ENCODE measurements around the gene SPN. TPM values are rescaled to one million over a fixed set of nuclear protein-coding genes. Genes with fewer than 3 reads are reported as not detected.
A peak's percentile ranks its signal among the peaks of the same experiment; 100 is the strongest.

SPN gene
- total RNA-seq, 2 experiments from 2014 or later: 45.7 to 48.3 TPM

GRCh38 chr16:29645694-29646187, 17.3 kb upstream of the SPN start:
- no peaks in the 10 kb centered on the region for H3K27me3 Mint-ChIP-seq
- no peak for TF ChIP-seq CTCF (IDR thresholded peaks at IDR 0.05)
- Histone ChIP-seq H3K27ac (ENCODE audit: low read depth in 1 of 2, low read length in 2 of 2) (no peak overlapping the region), H3K4me3 (ENCODE audit: low read length) (no peak overlapping the region), H3K36me3 (ENCODE audit: insufficient read depth, low read length) (no peaks in the 10 kb centered on the region), H3K27me3 (ENCODE audit: control insufficient read depth in 1 of 2, insufficient read depth in 2 of 2, low read length in 2 of 2) (no peaks in the 10 kb centered on the region), H3K9me3 (ENCODE audit: control insufficient read depth in 1 of 2, insufficient read depth in 1 of 2, low read length in 2 of 2) (no peaks in the 10 kb centered on the region), H3K4me1 (ENCODE audit: insufficient read depth, low read length) (peaks cover 21% of the 10 kb centered on the region)
- CTCF ChIA-PET: no interaction called here
- peak in 3 of 14 experiments; percentile 36 to 51 (median 45) for DNase-seq
- POLR2A ChIA-PET: no interaction called here
- no peaks in the 10 kb centered on the region for H3K36me3 Mint-ChIP-seq (ENCODE audit: low read depth)
- intact Hi-C loops (cut with DNase I, micrococcal nuclease): loop anchor here in 1 of 2 experiments (5.0 kb wide), 2 partner anchors 42 to 377 kb away; partner anchors contain the start of gene C16orf92
- peaks cover 19% of the 10 kb centered on the region for H3K4me1 Mint-ChIP-seq (ENCODE audit: low read depth)
- no peak overlapping the region for H3K4me3 Mint-ChIP-seq
- ATAC-seq (ENCODE audit: poor library complexity): no peak
- no peak overlapping the region for H3K27ac Mint-ChIP-seq
- H3K9me3 Mint-ChIP-seq: no peaks in the 10 kb centered on the region

GRCh38 chr16:29646947-29647346, 16.1 kb upstream of the SPN start:
- Mint-ChIP-seq H3K27me3 (no peaks in the 10 kb centered on the region), H3K4me1 (ENCODE audit: low read depth) (peaks cover 8% of the 10 kb centered on the region), H3K36me3 (ENCODE audit: low read depth) (no peaks in the 10 kb centered on the region), H3K27ac (no peak overlapping the region), H3K4me3 (no peak overlapping the region), H3K9me3 (no peaks in the 10 kb centered on the region)
- intact Hi-C loops (cut with DNase I, micrococcal nuclease): loop anchor here in 1 of 2 experiments (5.0 kb wide), 2 partner anchors 40 to 375 kb away; partner anchors contain the start of gene C16orf92
- no peak for DNase-seq
- ChIA-PET POLR2A (no interaction called here), CTCF (interaction anchor here (1.2 kb wide), 1 partner anchor 10 kb away, joined by 3 read pairs; no protein-coding TSS in a partner anchor)
- H3K4me3 ChIP-seq (ENCODE audit: low read length): no peak overlapping the region
- no peak overlapping the region for H3K27ac ChIP-seq (ENCODE audit: low read depth in 1 of 2, low read length in 2 of 2)
- no peaks in the 10 kb centered on the region for H3K9me3 ChIP-seq (ENCODE audit: control insufficient read depth in 1 of 2, insufficient read depth in 1 of 2, low read length in 2 of 2)
- H3K4me1 ChIP-seq (ENCODE audit: insufficient read depth, low read length): peaks cover 9% of the 10 kb centered on the region
- TF ChIP-seq CTCF (IDR thresholded peaks at IDR 0.05): no peak
- H3K27me3 ChIP-seq (ENCODE audit: control insufficient read depth in 1 of 2, insufficient read depth in 2 of 2, low read length in 2 of 2): no peaks in the 10 kb centered on the region
- no peaks in the 10 kb centered on the region for H3K36me3 ChIP-seq (ENCODE audit: insufficient read depth, low read length)
- no peak for ATAC-seq (ENCODE audit: poor library complexity)

- H3K27me3 ChIP-seq (ENCODE audit: control insufficient read depth in 1 of 2, insufficient read depth in 2 of 2, low read length in 2 of 2): no peaks in the 10 kb centered on the region
- no peaks in the 10 kb centered on the region for H3K9me3 Mint-ChIP-seq
- H3K4me1 Mint-ChIP-seq (ENCODE audit: low read depth): peaks cover 8% of the 10 kb centered on the region
- H3K27ac Mint-ChIP-seq: no peak overlapping the region
- ChIA-PET POLR2A (no interaction called here), CTCF (no interaction called here)
- no peak overlapping the region for H3K27ac ChIP-seq (ENCODE audit: low read depth in 1 of 2, low read length in 2 of 2)
- no peaks in the 10 kb centered on the region for H3K9me3 ChIP-seq (ENCODE audit: control insufficient read depth in 1 of 2, insufficient read depth in 1 of 2, low read length in 2 of 2)
- DNase-seq: no peak
- H3K36me3 Mint-ChIP-seq (ENCODE audit: low read depth): no peaks in the 10 kb centered on the region
- no peaks in the 10 kb centered on the region for H3K36me3 ChIP-seq (ENCODE audit: insufficient read depth, low read length)
- no peak overlapping the region for H3K4me3 Mint-ChIP-seq
- H3K4me1 ChIP-seq (ENCODE audit: insufficient read depth, low read length): peaks cover 13% of the 10 kb centered on the region
- H3K27me3 Mint-ChIP-seq: no peaks in the 10 kb centered on the region
- H3K4me3 ChIP-seq (ENCODE audit: low read length): no peak overlapping the region
- no peak for ATAC-seq (ENCODE audit: poor library complexity)
- intact Hi-C loops (cut with DNase I, micrococcal nuclease): loop anchor here in 1 of 2 experiments (5.0 kb wide), 2 partner anchors 37 to 372 kb away; partner anchors contain the start of gene C16orf92
- no peak for TF ChIP-seq CTCF (IDR thresholded peaks at IDR 0.05)
Observed at GRCh38 chr16:29649588-29650494, 13.2 kb upstream of the SPN start.
